ENCODE data around the gene GLIPR1L1. TPM values are rescaled to one million over a fixed set of nuclear protein-coding genes. Genes with fewer than 3 reads are reported as not detected.

Gene GLIPR1L1
- total and polyA plus RNA-seq, 2 of the 8 experiments (the other 6 are each of a cell fraction or from before 2014, with no cell fraction given), result 1.2 to 1.7 TPM

DNA sequence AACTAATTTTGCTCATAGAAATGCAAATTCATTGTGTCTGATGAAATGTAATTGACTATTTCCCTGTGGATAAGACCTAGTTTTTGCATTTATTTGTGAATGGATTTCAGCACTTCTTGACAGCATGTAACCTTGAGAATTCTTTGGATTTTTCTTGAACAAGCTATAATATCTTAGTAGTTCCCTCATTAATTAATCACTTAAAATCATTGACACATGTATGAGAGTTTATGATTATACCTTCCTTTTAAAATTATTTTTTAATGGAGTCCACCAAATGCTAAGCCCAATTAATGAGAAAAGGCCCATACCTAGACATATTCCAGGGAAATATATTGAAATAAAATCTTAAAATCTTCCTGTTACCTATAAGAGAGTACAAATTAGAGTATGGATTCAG lies 73.2 kb downstream of the GLIPR1L1 start:
- TF ChIP-seq POLR2AphosphoS5 (IDR thresholded peaks at IDR 0.05; ENCODE audit: low read depth, low read length), result no peak
- no peak for TF ChIP-seq TAF7 (optimal IDR thresholded peaks at IDR 0.05; ENCODE audit: borderline replicate concordance, low read depth, low read length)
- TF ChIP-seq KDM5A (IDR thresholded peaks at IDR 0.05; ENCODE audit: low read length), result no peak
- TF ChIP-seq RNF2 (IDR thresholded peaks at IDR 0.05; ENCODE audit: borderline replicate concordance, low read depth, low read length, missing control alignments, poor library complexity, severe bottlenecking), result no peak
- Histone ChIP-seq H2AFZ (ENCODE audit: low read length) (no peak overlapping the region), H3K23me2 (ENCODE audit: low read depth, low read length) (no peaks in the 10 kb centered on the region)

More for the DNA sequence above, 73.2 kb downstream of the GLIPR1L1 start:
- Histone ChIP-seq H3K4me3 (ENCODE audit: extremely low read depth in 1 of 4, insufficient read depth in 2 of 4, low read depth in 3 of 4, low read length in 4 of 4) (no peak overlapping the region), H2BK20ac (ENCODE audit: low read length) (no peak overlapping the region), H3K56ac (replicated peaks; ENCODE audit: insufficient read length, low read depth, low read length) (no peak overlapping the region), H2BK120ac (replicated peaks; ENCODE audit: low read depth, low read length) (no peak overlapping the region), H3K79me1 (ENCODE audit: low read depth, low read length) (no peaks in the 10 kb centered on the region), H3K4me2 (ENCODE audit: insufficient read depth in 1 of 2, low read depth in 2 of 2, low read length in 2 of 2) (no peak overlapping the region), H3K9me3 (ENCODE audit: insufficient read depth in 2 of 2, low read depth in 1 of 2, low read length in 1 of 2) (no peaks in the 10 kb centered on the region), H4K20me1 (replicated peaks in 1 of 2; ENCODE audit: control insufficient read depth in 1 of 2, insufficient read depth in 2 of 2, low read length in 2 of 2) (no peaks in the 10 kb centered on the region), H3K4me1 (replicated peaks in 1 of 4; ENCODE audit: control insufficient read depth in 3 of 4, insufficient read depth in 4 of 4, low read length in 3 of 4) (no peaks in the 10 kb centered on the region), H2BK15ac (ENCODE audit: low read length) (no peak overlapping the region), H2BK5ac (ENCODE audit: low read depth, low read length) (no peak overlapping the region), H2AK5ac (ENCODE audit: low read depth, low read length) (no peak overlapping the region), H3K14ac (ENCODE audit: insufficient read length) (no peak overlapping the region), H4K5ac (ENCODE audit: insufficient read length, low read depth, low read length) (peak overlapping the region; percentile 83), H3K27me3 (replicated peaks in 1 of 4; ENCODE audit: control insufficient read depth in 3 of 4, extremely low read depth in 1 of 4, insufficient read depth in 3 of 4, low read length in 3 of 4) (no peaks in the 10 kb centered on the region), H3K36me3 (ENCODE audit: control insufficient read depth in 2 of 4, insufficient read depth in 4 of 4, low read length in 3 of 4) (no peaks in the 10 kb centered on the region), H3K9ac (replicated peaks in 1 of 4; ENCODE audit: extremely low read depth in 1 of 4, low read depth in 3 of 4, low read length in 3 of 4) (no peak overlapping the region), H4K91ac (replicated peaks; ENCODE audit: insufficient read length, low read length) (no peak overlapping the region), H3K27ac (ENCODE audit: low read depth, low read length) (no peak overlapping the region), H3K18ac (ENCODE audit: extremely low read depth, low read length) (no peak overlapping the region), H3K23ac (ENCODE audit: insufficient read length) (no peak overlapping the region), H3K4ac (replicated peaks; ENCODE audit: insufficient read length, low read depth, low read length) (no peak overlapping the region), H2BK12ac (ENCODE audit: low read depth, low read length) (no peak overlapping the region), H3K79me2 (ENCODE audit: control insufficient read depth in 1 of 2, insufficient read depth in 2 of 2, low read length in 2 of 2) (no peaks in the 10 kb centered on the region), H4K8ac (ENCODE audit: extremely low read depth, insufficient read depth, low read length) (no peak overlapping the region)
- FAIRE-seq, result no peak
- ChIA-PET POLR2A (ENCODE audit: partially characterized antibody) (interaction anchor here (1.4 kb wide), 1 partner anchor 9 kb away, joined by 5 read pairs; no protein-coding TSS in a partner anchor), CTCF (ENCODE audit: partially characterized antibody) (interaction anchor here (0.6 to 3.2 kb wide), 3 partner anchors 15 to 544 kb away, joined by 3 to 17 read pairs (median 5); partner anchors contain the start of gene GLIPR1L2)
- DNase-seq (ENCODE audit: low read depth in 1 of 2, low spot score in 2 of 2), result no peak
